Thyroid gland (tissue), 4 donors: ENCODE measurements around the gene OR2F2.

ENCODE experiments used
- POLR2A ChIP-seq, 2 donors: fragments of 450-650 bp; IDR thresholded peaks; one replicate each; pipeline ENCODE4 v1.6.1; 2017; ENCODE audit warnings: antibody characterized with exemption in 2 of 2, mild to moderate bottlenecking in 2 of 2, moderate library complexity in 1 of 2
- TF ChIP-seq, protein P1 (sequence below), 6 experiments: fragments of 200-600 bp in 3 of 6; fragments of 450-650 bp in 3 of 6; sonication (generic) in 3 of 6; IDR thresholded peaks; one replicate each; pipeline ENCODE4 v1.5.1; 2016 to 2019; ENCODE audit warnings: antibody characterized with exemption in 6 of 6, mild to moderate bottlenecking in 2 of 6, inconsistent platforms in 1 of 6, moderate library complexity in 1 of 6

DNA sequence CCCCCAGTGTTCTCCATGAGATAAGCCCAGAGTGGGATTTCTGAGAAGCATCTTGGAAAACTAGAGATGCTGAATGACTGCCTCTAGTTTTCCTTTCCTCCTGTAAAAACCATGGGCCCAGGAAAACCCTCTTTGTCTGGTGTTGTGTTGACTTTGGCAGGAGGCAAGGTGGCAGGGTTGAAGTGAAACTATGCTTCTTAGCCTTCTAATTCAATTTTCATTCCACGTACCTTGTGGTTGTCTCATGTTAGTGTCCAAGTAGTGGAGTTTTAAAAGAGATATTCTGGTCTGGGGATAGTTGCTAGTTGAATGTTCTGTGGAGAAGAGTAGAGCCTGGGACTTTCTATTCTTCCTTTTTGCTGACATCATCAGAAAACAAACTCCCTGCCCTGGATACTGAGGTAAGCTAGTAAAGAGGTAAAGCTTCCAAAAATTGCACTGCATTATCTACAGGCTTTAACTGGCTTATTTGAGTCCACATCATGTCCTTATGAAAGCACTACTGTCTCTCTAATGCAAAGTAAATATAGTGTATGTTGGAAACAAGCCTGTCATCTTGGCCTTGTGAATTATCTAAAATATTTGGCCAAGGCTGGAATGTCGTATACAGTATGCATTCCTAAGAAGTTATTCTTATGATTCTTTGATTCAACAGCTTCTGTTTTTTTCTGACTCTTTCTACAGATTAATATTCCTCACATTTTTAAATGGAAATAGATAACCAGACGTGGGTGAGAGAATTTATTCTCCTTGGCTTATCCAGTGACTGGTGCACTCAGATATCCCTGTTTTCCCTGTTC is at the start of gene OR2F2:
- TF ChIP-seq, protein P1, sequence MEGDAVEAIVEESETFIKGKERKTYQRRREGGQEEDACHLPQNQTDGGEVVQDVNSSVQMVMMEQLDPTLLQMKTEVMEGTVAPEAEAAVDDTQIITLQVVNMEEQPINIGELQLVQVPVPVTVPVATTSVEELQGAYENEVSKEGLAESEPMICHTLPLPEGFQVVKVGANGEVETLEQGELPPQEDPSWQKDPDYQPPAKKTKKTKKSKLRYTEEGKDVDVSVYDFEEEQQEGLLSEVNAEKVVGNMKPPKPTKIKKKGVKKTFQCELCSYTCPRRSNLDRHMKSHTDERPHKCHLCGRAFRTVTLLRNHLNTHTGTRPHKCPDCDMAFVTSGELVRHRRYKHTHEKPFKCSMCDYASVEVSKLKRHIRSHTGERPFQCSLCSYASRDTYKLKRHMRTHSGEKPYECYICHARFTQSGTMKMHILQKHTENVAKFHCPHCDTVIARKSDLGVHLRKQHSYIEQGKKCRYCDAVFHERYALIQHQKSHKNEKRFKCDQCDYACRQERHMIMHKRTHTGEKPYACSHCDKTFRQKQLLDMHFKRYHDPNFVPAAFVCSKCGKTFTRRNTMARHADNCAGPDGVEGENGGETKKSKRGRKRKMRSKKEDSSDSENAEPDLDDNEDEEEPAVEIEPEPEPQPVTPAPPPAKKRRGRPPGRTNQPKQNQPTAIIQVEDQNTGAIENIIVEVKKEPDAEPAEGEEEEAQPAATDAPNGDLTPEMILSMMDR (IDR thresholded peaks at IDR 0.05) = no peak
- TF ChIP-seq POLR2A (IDR thresholded peaks at IDR 0.05) = no peak
